ENCODE measurements around the gene TBL1X. TPM values are rescaled to one million over a fixed set of nuclear protein-coding genes. Genes with fewer than 3 reads are reported as not detected.

The TBL1X gene
- total RNA-seq, 1 donor from 2014 or later = 6.5 TPM

DNA sequence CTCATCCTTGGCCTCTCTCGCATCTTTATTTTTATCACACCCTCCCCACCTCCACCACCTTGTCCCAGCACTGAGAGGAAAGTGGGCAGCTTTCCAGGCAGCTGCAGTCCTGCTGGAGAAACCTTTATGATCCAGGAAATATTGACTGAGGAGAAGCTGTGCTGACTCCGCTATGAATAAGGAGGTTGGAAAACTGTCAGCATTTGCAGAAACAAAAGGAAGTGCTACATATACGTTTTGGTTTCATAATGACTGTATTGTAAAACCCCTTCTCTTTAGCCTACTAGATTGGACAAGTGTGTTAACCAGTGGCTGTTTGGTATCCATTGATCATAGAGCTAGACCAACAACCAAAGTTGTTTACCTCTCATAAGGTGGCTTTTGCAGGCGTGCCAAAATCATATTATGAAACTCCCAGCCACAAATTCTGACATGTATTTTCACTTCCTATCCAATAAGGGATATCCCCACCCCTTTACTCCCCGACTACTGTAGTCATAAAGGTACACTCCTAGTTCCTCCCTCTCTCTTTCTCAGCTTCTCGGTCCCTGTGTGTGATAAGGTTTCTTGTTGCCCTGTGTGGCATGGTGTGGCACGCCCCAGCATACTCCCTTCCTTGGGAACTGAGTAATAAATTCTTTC lies 212.4 kb downstream of the TBL1X start:
- H3K36me3 Mint-ChIP-seq (ENCODE audit: unreplicated experiment) = no peaks in the 10 kb centered on the region

DNA sequence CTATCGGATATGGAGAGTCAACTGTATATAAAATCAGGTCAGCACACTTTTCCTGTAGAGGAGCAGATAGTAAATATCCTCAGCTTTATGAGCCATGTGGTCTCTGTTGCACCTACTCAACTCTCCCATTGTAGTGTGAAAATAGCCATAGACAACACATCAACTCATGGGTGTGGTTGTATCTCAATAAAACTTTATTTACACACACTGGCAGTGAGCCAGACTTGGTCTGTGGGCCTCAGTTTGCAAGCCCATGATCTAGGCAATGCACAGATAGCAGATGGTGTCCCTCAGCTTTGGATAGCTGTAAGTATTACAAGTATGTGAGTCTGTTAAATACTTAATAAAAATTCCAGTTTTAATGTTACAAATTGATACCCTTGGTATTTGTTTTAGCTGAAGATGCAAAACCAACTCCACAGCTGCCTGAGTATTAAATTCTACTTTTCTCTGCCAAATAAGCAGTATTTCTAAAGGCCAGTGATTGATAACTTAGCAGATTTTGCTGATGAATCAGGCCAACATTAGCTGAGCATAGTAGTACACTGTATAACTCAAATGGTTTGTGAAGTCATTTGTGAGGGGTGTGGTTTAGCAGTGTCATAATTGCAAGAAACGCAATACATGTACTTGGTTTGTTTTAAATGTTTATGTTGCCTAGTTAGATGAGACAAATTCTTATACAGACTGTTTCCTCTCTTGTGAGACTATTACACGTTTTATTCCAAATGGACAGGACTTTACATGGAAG lies 213.5 kb downstream of the TBL1X start:
- Mint-ChIP-seq H3K27ac (ENCODE audit: unreplicated experiment) (no peak overlapping the region), H3K4me1 (ENCODE audit: low read depth, unreplicated experiment) (no peaks in the 10 kb centered on the region), H3K9me3 (ENCODE audit: unreplicated experiment) (no peaks in the 10 kb centered on the region), H3K4me3 (ENCODE audit: unreplicated experiment) (no peak overlapping the region), H3K27me3 (ENCODE audit: unreplicated experiment) (peaks cover 3% of the 10 kb centered on the region), H3K36me3 (ENCODE audit: unreplicated experiment) (no peaks in the 10 kb centered on the region)
- no peak for DNase-seq
- TF ChIP-seq, protein P1, sequence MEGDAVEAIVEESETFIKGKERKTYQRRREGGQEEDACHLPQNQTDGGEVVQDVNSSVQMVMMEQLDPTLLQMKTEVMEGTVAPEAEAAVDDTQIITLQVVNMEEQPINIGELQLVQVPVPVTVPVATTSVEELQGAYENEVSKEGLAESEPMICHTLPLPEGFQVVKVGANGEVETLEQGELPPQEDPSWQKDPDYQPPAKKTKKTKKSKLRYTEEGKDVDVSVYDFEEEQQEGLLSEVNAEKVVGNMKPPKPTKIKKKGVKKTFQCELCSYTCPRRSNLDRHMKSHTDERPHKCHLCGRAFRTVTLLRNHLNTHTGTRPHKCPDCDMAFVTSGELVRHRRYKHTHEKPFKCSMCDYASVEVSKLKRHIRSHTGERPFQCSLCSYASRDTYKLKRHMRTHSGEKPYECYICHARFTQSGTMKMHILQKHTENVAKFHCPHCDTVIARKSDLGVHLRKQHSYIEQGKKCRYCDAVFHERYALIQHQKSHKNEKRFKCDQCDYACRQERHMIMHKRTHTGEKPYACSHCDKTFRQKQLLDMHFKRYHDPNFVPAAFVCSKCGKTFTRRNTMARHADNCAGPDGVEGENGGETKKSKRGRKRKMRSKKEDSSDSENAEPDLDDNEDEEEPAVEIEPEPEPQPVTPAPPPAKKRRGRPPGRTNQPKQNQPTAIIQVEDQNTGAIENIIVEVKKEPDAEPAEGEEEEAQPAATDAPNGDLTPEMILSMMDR (IDR thresholded peaks at IDR 0.05; ENCODE audit: partially characterized antibody, unreplicated experiment) = no peak

More for the DNA sequence above, 212.4 kb downstream of the TBL1X start:
- no peak overlapping the region for H3K4me3 Mint-ChIP-seq (ENCODE audit: unreplicated experiment)
- no peaks in the 10 kb centered on the region for H3K27me3 Mint-ChIP-seq (ENCODE audit: unreplicated experiment)
- no peaks in the 10 kb centered on the region for H3K9me3 Mint-ChIP-seq (ENCODE audit: unreplicated experiment)
- no peaks in the 10 kb centered on the region for H3K4me1 Mint-ChIP-seq (ENCODE audit: low read depth, unreplicated experiment)
- no peak for DNase-seq
- TF ChIP-seq, protein P1 (IDR thresholded peaks at IDR 0.05; ENCODE audit: partially characterized antibody, unreplicated experiment) = no peak
- no peak overlapping the region for H3K27ac Mint-ChIP-seq (ENCODE audit: unreplicated experiment)

DNA sequence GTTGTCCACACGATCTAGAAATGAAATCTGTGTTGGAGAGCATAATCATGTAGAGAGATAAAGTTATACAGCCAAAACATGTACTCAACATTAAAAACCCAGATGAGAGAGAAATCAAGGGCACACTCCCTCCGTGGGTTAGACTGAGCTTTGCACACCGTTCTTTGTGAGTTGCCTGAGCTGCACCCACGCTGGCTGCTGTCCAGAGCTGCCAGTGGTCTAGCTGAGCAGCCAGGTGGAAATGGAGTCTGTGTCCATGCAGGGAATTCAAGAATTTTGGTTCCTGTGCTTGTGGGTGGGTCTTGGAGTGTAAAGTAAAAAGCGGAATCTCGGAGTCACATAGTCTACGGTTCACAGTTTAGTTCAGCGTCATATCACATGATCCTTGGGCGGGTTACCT lies 216.2 kb downstream of the TBL1X start:
- H3K27ac Mint-ChIP-seq (ENCODE audit: unreplicated experiment) = no peak overlapping the region
- H3K36me3 Mint-ChIP-seq (ENCODE audit: unreplicated experiment) = no peaks in the 10 kb centered on the region
- no peaks in the 10 kb centered on the region for H3K9me3 Mint-ChIP-seq (ENCODE audit: unreplicated experiment)
- no peak for DNase-seq
- peaks cover 3% of the 10 kb centered on the region for H3K27me3 Mint-ChIP-seq (ENCODE audit: unreplicated experiment)
- no peak overlapping the region for H3K4me3 Mint-ChIP-seq (ENCODE audit: unreplicated experiment)
- TF ChIP-seq, protein P1 (IDR thresholded peaks at IDR 0.05; ENCODE audit: partially characterized antibody, unreplicated experiment) = no peak
- H3K4me1 Mint-ChIP-seq (ENCODE audit: low read depth, unreplicated experiment) = no peaks in the 10 kb centered on the region

DNA sequence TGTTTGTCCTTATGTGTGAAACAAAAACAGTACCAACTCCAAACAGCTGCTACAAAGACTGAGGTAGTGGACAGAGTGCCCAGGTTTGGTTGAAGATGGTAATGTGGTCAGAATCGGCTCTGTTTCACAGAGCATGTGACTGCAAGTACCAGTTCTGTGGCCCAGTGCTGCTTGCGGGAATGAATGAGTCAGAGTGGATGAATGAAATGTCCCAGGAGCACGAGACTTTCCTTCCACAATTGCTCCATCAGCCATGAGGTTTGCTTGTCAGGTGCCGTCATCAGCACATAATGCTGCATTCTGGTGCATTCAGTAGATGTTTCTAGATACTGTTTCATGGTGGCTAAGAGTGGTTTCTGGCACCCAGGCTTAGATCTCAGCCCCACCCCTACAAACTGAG lies 216.6 kb downstream of the TBL1X start:
- Mint-ChIP-seq H3K4me1 (ENCODE audit: low read depth, unreplicated experiment) (no peaks in the 10 kb centered on the region), H3K27me3 (ENCODE audit: unreplicated experiment) (peaks cover 3% of the 10 kb centered on the region), H3K4me3 (ENCODE audit: unreplicated experiment) (no peak overlapping the region), H3K9me3 (ENCODE audit: unreplicated experiment) (no peaks in the 10 kb centered on the region), H3K36me3 (ENCODE audit: unreplicated experiment) (no peaks in the 10 kb centered on the region), H3K27ac (ENCODE audit: unreplicated experiment) (no peak overlapping the region)
- DNase-seq = no peak
- TF ChIP-seq, protein P1 (IDR thresholded peaks at IDR 0.05; ENCODE audit: partially characterized antibody, unreplicated experiment) = no peak

DNA sequence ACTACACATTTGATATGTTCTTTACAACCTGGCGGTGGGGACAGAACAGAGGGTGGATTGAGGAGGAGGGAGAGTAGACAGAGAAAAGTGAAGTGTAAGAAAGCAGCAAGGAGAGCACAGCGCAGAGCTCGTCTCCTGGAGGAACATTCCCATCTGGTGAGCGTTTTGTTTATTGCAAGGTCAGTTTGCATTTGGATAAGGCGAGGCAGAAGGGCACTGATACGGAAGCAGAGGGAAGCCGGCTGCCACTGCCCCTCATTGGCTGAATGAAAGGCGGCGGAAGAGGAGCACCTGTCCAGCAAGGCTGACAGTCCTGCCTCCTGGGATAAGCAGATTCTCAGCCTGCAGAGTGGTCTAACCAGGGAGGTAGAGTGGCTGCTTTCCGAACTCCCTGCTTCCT lies 217.6 kb downstream of the TBL1X start:
- Mint-ChIP-seq H3K9me3 (ENCODE audit: unreplicated experiment) (no peaks in the 10 kb centered on the region), H3K27ac (ENCODE audit: unreplicated experiment) (no peak overlapping the region), H3K4me1 (ENCODE audit: low read depth, unreplicated experiment) (no peaks in the 10 kb centered on the region), H3K36me3 (ENCODE audit: unreplicated experiment) (no peaks in the 10 kb centered on the region), H3K27me3 (ENCODE audit: unreplicated experiment) (peaks cover 3% of the 10 kb centered on the region), H3K4me3 (ENCODE audit: unreplicated experiment) (no peak overlapping the region)
- DNase-seq = no peak
- TF ChIP-seq, protein P1 (IDR thresholded peaks at IDR 0.05; ENCODE audit: partially characterized antibody, unreplicated experiment) = no peak
